Uterus (tissue), 2 donors: Measurements from ENCODE around the gene CDKN2C.

Experiments used
- POLR2A ChIP-seq, 2 donors: fragments of 450-650 bp; IDR thresholded peaks; one replicate each; pipeline ENCODE4 v1.6.1; 2016; ENCODE audit warnings: antibody characterized with exemption in 2 of 2, mild to moderate bottlenecking in 1 of 2, moderate library complexity in 1 of 2
- TF ChIP-seq, protein P1 (sequence below), 4 experiments: fragments of 200-600 bp in 2 of 4; fragments of 450-650 bp in 2 of 4; sonication (generic) in 2 of 4; IDR thresholded peaks; one replicate each; pipeline ENCODE4 v1.5.1; 2016 to 2019; ENCODE audit warnings: antibody characterized with exemption in 4 of 4, mild to moderate bottlenecking in 2 of 4, moderate library complexity in 1 of 4

DNA sequence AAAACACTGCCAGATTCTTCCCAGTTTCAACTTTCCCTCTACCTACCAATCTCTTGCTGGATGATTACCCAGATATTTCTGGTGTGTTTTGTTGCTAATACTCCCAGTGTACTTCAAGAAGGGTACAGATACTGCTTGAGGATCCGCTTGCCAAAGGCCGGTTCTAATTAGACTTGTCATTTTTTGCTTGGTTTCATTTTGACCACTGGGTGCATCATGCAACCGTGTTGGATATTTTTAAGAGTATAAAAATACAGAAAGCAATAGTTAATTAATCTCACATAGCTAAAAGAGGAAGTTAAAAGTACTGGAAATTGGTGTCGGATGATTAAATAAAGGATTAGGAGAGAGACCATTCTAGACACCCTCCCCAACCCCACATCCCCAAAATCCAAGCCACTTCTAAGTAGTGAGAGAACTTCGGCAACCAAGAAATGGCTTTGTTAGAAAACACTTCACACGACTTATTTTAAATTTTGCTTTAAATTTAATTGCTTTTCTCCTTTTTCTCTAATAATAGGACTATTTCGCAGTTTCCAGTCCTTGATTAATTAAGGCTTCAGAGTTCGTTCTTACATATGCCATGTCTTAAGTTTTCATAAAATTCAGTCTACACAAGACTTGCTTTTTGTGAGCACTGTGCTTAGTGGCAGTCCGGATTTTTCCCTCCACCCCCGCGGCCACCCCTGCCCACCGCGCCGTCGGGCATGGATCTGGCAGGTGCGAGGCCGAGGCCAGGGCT is 2.5 kb upstream of the CDKN2C start:
- TF ChIP-seq, protein P1, sequence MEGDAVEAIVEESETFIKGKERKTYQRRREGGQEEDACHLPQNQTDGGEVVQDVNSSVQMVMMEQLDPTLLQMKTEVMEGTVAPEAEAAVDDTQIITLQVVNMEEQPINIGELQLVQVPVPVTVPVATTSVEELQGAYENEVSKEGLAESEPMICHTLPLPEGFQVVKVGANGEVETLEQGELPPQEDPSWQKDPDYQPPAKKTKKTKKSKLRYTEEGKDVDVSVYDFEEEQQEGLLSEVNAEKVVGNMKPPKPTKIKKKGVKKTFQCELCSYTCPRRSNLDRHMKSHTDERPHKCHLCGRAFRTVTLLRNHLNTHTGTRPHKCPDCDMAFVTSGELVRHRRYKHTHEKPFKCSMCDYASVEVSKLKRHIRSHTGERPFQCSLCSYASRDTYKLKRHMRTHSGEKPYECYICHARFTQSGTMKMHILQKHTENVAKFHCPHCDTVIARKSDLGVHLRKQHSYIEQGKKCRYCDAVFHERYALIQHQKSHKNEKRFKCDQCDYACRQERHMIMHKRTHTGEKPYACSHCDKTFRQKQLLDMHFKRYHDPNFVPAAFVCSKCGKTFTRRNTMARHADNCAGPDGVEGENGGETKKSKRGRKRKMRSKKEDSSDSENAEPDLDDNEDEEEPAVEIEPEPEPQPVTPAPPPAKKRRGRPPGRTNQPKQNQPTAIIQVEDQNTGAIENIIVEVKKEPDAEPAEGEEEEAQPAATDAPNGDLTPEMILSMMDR (IDR thresholded peaks at IDR 0.05): no peak
- no peak for TF ChIP-seq POLR2A (IDR thresholded peaks at IDR 0.05)
